ENCODE measurements around the gene PID1. TPM values are rescaled to one million over a fixed set of nuclear protein-coding genes. Genes with fewer than 3 reads are reported as not detected.

Gene PID1
- total RNA-seq, 1 donor from 2014 or later: 0.20 TPM

GRCh38 chr2:229261599-229261998, 9.5 kb downstream of the PID1 start:
- DNase-seq (ENCODE audit: low read depth in 2 of 2): no peak

- no peak for DNase-seq (ENCODE audit: low read depth in 2 of 2)
Observed at GRCh38 chr2:229261076-229261475, 10.0 kb downstream of the PID1 start.

GRCh38 chr2:229257985-229258384, 13.1 kb downstream of the PID1 start:
- DNase-seq (ENCODE audit: low read depth in 2 of 2): no peak

- no peak for DNase-seq (ENCODE audit: low read depth in 2 of 2)
Observed at GRCh38 chr2:229256376-229256775, 14.7 kb downstream of the PID1 start.

GRCh38 chr2:229254206-229254605, 16.9 kb downstream of the PID1 start:
- no peak for DNase-seq (ENCODE audit: low read depth in 2 of 2)

GRCh38 chr2:229252996-229253395, 18.1 kb downstream of the PID1 start:
- DNase-seq (ENCODE audit: low read depth in 2 of 2): no peak

- no peak for DNase-seq (ENCODE audit: low read depth in 2 of 2)
Observed at GRCh38 chr2:229252280-229252679, 18.8 kb downstream of the PID1 start.

- DNase-seq (ENCODE audit: low read depth in 2 of 2): no peak
Observed at GRCh38 chr2:229249536-229249935, 21.6 kb downstream of the PID1 start.

GRCh38 chr2:229246334-229246733, 24.8 kb downstream of the PID1 start:
- DNase-seq (ENCODE audit: low read depth in 2 of 2): no peak

GRCh38 chr2:229244975-229245374, 26.1 kb downstream of the PID1 start:
- DNase-seq (ENCODE audit: low read depth in 2 of 2): no peak

- DNase-seq (ENCODE audit: low read depth in 2 of 2): no peak
Observed at GRCh38 chr2:229243890-229244560, 27.1 kb downstream of the PID1 start.

- DNase-seq (ENCODE audit: low read depth in 2 of 2): no peak
Observed at GRCh38 chr2:229240984-229241491, 30.0 kb downstream of the PID1 start.

- DNase-seq (ENCODE audit: low read depth in 2 of 2): no peak
Observed at GRCh38 chr2:229239021-229239420, 32.1 kb downstream of the PID1 start.

- no peak for DNase-seq (ENCODE audit: low read depth in 2 of 2)
Observed at GRCh38 chr2:229237270-229237669, 33.8 kb downstream of the PID1 start.

- DNase-seq (ENCODE audit: low read depth in 2 of 2): peak in 1 of 2 donors; percentile 1
Observed at GRCh38 chr2:229235131-229235914, 35.8 kb downstream of the PID1 start.

GRCh38 chr2:229231885-229232284, 39.2 kb downstream of the PID1 start:
- no peak for DNase-seq (ENCODE audit: low read depth in 2 of 2)

GRCh38 chr2:229231328-229231868, 39.7 kb downstream of the PID1 start:
- DNase-seq (ENCODE audit: low read depth in 2 of 2): no peak

GRCh38 chr2:229230911-229231310, 40.2 kb downstream of the PID1 start:
- DNase-seq (ENCODE audit: low read depth in 2 of 2): no peak

GRCh38 chr2:229230256-229230655, 40.8 kb downstream of the PID1 start:
- DNase-seq (ENCODE audit: low read depth in 2 of 2): no peak

- DNase-seq (ENCODE audit: low read depth in 2 of 2): no peak
Observed at GRCh38 chr2:229226382-229226781, 44.7 kb downstream of the PID1 start.

GRCh38 chr2:229223107-229223506, 48.0 kb downstream of the PID1 start:
- DNase-seq (ENCODE audit: low read depth in 2 of 2): no peak

GRCh38 chr2:229221641-229222040, 49.4 kb downstream of the PID1 start:
- DNase-seq (ENCODE audit: low read depth in 2 of 2): no peak

GRCh38 chr2:229220254-229220653, 50.8 kb downstream of the PID1 start:
- DNase-seq (ENCODE audit: low read depth in 2 of 2): no peak

Data from lung microvascular endothelial cell (primary cell).